PC-9 (cell line): ENCODE data around the gene PJA2. TPM values are rescaled to one million over a fixed set of nuclear protein-coding genes. Genes with fewer than 3 reads are reported as not detected.
"Not testable (repeated sequence)": the region's sequence is repeated elsewhere in the genome, so short reads cannot be mapped to it uniquely, and the experiment has no call there.

Source experiments
- BruUV-seq: library from RNA; stranded (reverse); fragments of 400-500 nt; replicated peaks from 2 replicates; lab custom pipeline; 2021; lab: Mats Ljungman, UMichigan
- CTCF ChIA-PET: fragments of 300-600 bp; sonication (Branson Sonifier 250); formaldehyde crosslinking; loops from one replicate; lab custom pipeline; 2022; ENCODE audit warnings: antibody characterized with exemption; lab: Charles Lee
- POLR2A ChIA-PET: fragments of 300-600 bp; sonication (Branson Sonifier 250); formaldehyde crosslinking; loops from one replicate; lab custom pipeline; 2022; ENCODE audit warnings: antibody characterized with exemption; ENCODE audit not compliant: unreplicated experiment; lab: Charles Lee
- DNase-seq, 2 experiments: peaks; one replicate each; pipeline versions ENCODE4 v3.0.0 to v3.0.0-alpha.2; 2015 to 2022; ENCODE audit warnings: mixed read lengths in 1 of 2
- H2AFZ ChIP-seq: fragments of 200-600 bp; sonication (generic); 2 replicates; pipeline ENCODE4 v1.8.1; 2017; ENCODE audit warnings: antibody characterized with exemption
- H3F3A ChIP-seq: fragments of 200-600 bp; sonication (generic); 2 replicates; pipeline ENCODE4 v1.8.1; 2017; ENCODE audit warnings: antibody characterized with exemption, mild to moderate bottlenecking, low read depth; ENCODE audit not compliant: insufficient read depth
- H3K27ac ChIP-seq: fragments of 200-600 bp; sonication (generic); 2 replicates; pipeline ENCODE4 v1.6.1; 2016; ENCODE audit warnings: mixed run types
- H3K27me3 ChIP-seq: fragments of 200-600 bp; sonication (generic); 2 replicates; pipeline ENCODE4 v1.6.1; 2016; ENCODE audit warnings: low read depth, mixed run types; ENCODE audit not compliant: insufficient read depth
- H3K36me3 ChIP-seq: fragments of 200-600 bp; sonication (generic); 2 replicates; pipeline ENCODE4 v1.6.1; 2016; ENCODE audit warnings: low read depth, mixed run types
- H3K4me1 ChIP-seq: fragments of 200-600 bp; sonication (generic); replicated peaks from 2 replicates; pipeline ENCODE4 v1.6.1; 2016; ENCODE audit warnings: mixed run types; ENCODE audit not compliant: insufficient read depth
- H3K4me2 ChIP-seq: fragments of 200-600 bp; sonication (generic); 2 replicates; pipeline ENCODE4 v1.6.1; 2017; ENCODE audit warnings: mixed run types
- H3K4me3 ChIP-seq: fragments of 200-600 bp; sonication (generic); 2 replicates; pipeline ENCODE4 v1.6.1; 2016; ENCODE audit warnings: mixed run types
- H3K79me2 ChIP-seq: fragments of 200-600 bp; sonication (generic); 2 replicates; pipeline ENCODE4 v1.6.1; 2017; ENCODE audit warnings: low read depth, mixed run types
- H3K9me2 ChIP-seq: fragments of 200-600 bp; sonication (generic); 2 replicates; pipeline ENCODE4 v1.8.1; 2017; ENCODE audit warnings: mild to moderate bottlenecking; ENCODE audit not compliant: insufficient read depth
- H3K9me3 ChIP-seq: fragments of 200-600 bp; sonication (generic); 2 replicates; pipeline ENCODE4 v1.8.1; 2016; ENCODE audit warnings: low read depth; ENCODE audit not compliant: insufficient read depth
- H4K20me1 ChIP-seq: fragments of 200-600 bp; sonication (generic); 2 replicates; pipeline ENCODE4 v1.8.1; 2017; ENCODE audit not compliant: insufficient read depth
- CTCF ChIP-seq: fragments of 200-600 bp; sonication (generic); conservative IDR thresholded peaks from 2 replicates; pipeline ENCODE4 v1.6.1; 2017; ENCODE audit warnings: mixed run types, antibody characterized with exemption, mild to moderate bottlenecking, moderate library complexity
- EZH2 ChIP-seq: fragments of 200-600 bp; sonication (generic); IDR thresholded peaks from 2 replicates; pipeline ENCODE4 v1.8.0; 2017; ENCODE audit warnings: antibody characterized with exemption, low read depth
- intact Hi-C: fragments of 100-400 bp; cut with micrococcal nuclease; formaldehyde crosslinking; loops from one replicate; pipeline ENCODE4 v1.10.0; 2022; ENCODE audit not compliant: unreplicated experiment
- total RNA-seq: library from RNA; stranded (reverse); gene quantifications from 2 replicates; pipeline ENCODE4 v1.2.3, GENCODE V29; 2021

PJA2 gene
- total RNA-seq, 1 experiment from 2014 or later, result 29.9 TPM

GRCh38 chr5:109439590-109439989, 29.8 kb upstream of the PJA2 start:
- no peaks in the 10 kb centered on the region for H3K79me2 ChIP-seq
- no peak overlapping the region for H3K4me3 ChIP-seq
- ChIA-PET CTCF (no interaction called here), POLR2A (no interaction called here)
- intact Hi-C loops, result loop anchor here (10.0 kb wide), 1 partner anchor 755 kb away; no protein-coding TSS in a partner anchor
- no peaks in the 10 kb centered on the region for H4K20me1 ChIP-seq
- no peaks in the 10 kb centered on the region for H3K27me3 ChIP-seq
- H2AFZ ChIP-seq, result no peak overlapping the region; the same call in 1 of the 2 replicates
- no TSS peak for BruUV-seq
- H3K9me2 ChIP-seq, result no peaks in the 10 kb centered on the region
- H3K4me1 ChIP-seq, result no peaks in the 10 kb centered on the region
- no peak overlapping the region for H3K4me2 ChIP-seq
- H3K9me3 ChIP-seq, result no peaks in the 10 kb centered on the region
- no peak overlapping the region for H3K27ac ChIP-seq
- H3F3A ChIP-seq, result no peaks in the 10 kb centered on the region
- no peak for DNase-seq
- TF ChIP-seq CTCF, result no peak
- no peak for TF ChIP-seq EZH2
- no peaks in the 10 kb centered on the region for H3K36me3 ChIP-seq

- no TSS peak for BruUV-seq
- Histone ChIP-seq H3K9me2 (no peaks in the 10 kb centered on the region), H3K36me3 (no peaks in the 10 kb centered on the region), H3K27me3 (no peaks in the 10 kb centered on the region), H3K9me3 (no peaks in the 10 kb centered on the region), H3K4me3 (no peak overlapping the region), H3F3A (no peaks in the 10 kb centered on the region), H3K27ac (no peak overlapping the region), H3K4me2 (no peak overlapping the region), H3K79me2 (no peaks in the 10 kb centered on the region), H2AFZ (no peak overlapping the region), H4K20me1 (no peaks in the 10 kb centered on the region), H3K4me1 (no peaks in the 10 kb centered on the region)
- intact Hi-C loops, result no loop called here
- no peak for TF ChIP-seq CTCF
- DNase-seq, result no peak
- CTCF ChIA-PET, result no interaction called here
- POLR2A ChIA-PET, result no interaction called here
Observed at GRCh38 chr5:109426075-109426474, 16.3 kb upstream of the PJA2 start.

GRCh38 chr5:109425521-109425920, 15.7 kb upstream of the PJA2 start:
- H4K20me1 ChIP-seq, DNase-seq, intact Hi-C loops, POLR2A ChIA-PET, CTCF ChIA-PET, BruUV-seq, H3K9me3 ChIP-seq, H3K9me2 ChIP-seq, H2AFZ ChIP-seq, H3F3A ChIP-seq, H3K79me2 ChIP-seq, H3K4me2 ChIP-seq, H3K27me3 ChIP-seq, H3K27ac ChIP-seq, H3K4me3 ChIP-seq, H3K36me3 ChIP-seq, H3K4me1 ChIP-seq: not testable (repeated sequence)

GRCh38 chr5:109421956-109422355, 12.2 kb upstream of the PJA2 start:
- Histone ChIP-seq H3K36me3 (no peaks in the 10 kb centered on the region), H3K9me2 (no peaks in the 10 kb centered on the region), H4K20me1 (no peaks in the 10 kb centered on the region), H3F3A (no peaks in the 10 kb centered on the region), H3K4me2 (no peak overlapping the region), H3K79me2 (no peaks in the 10 kb centered on the region), H3K9me3 (no peaks in the 10 kb centered on the region), H3K27me3 (no peaks in the 10 kb centered on the region), H3K4me3 (no peak overlapping the region), H3K4me1 (no peaks in the 10 kb centered on the region), H3K27ac (no peak overlapping the region), H2AFZ (no peak overlapping the region)
- intact Hi-C loops, result no loop called here
- CTCF ChIA-PET, result no interaction called here
- POLR2A ChIA-PET, result no interaction called here
- BruUV-seq, result no TSS peak
- DNase-seq, result no peak
- no peak for TF ChIP-seq CTCF
- no peak for TF ChIP-seq EZH2
